Brain microvascular endothelial cell (primary cell): ENCODE data around the gene MGRN1.

Experiments used
- DNase-seq: peaks from one replicate; pipeline ENCODE4 v3.0.0-alpha.2; 2020
- H3K27ac ChIP-seq: fragments of 250-450 bp; sonication (Bioruptor Pico); 2 replicates; pipeline ENCODE4 v1.5.1; 2020; ENCODE audit warnings: mild to moderate bottlenecking, moderate library complexity
- H3K27me3 ChIP-seq: fragments of 250-450 bp; sonication (Bioruptor Pico); replicated peaks from 2 replicates; pipeline ENCODE4 v1.5.1; 2020; ENCODE audit warnings: mild to moderate bottlenecking
- H3K36me3 ChIP-seq: fragments of 250-450 bp; sonication (Bioruptor Pico); replicated peaks from 2 replicates; pipeline ENCODE4 v1.5.1; 2020; ENCODE audit warnings: mild to moderate bottlenecking
- H3K4me3 ChIP-seq: 2 replicates; pipeline ENCODE4 v1.5.1; 2011; ENCODE audit warnings: low read depth, mild to moderate bottlenecking, control low read depth, low read length, moderate library complexity
- CTCF ChIP-seq: IDR thresholded peaks from 2 replicates; pipeline ENCODE4 v1.5.1; 2011; ENCODE audit warnings: low read depth, mild to moderate bottlenecking, moderate library complexity, low read length, control low read depth, inconsistent platforms; ENCODE audit errors: missing control alignments
- in situ Hi-C: cut with HindIII; loops from 2 replicates; pipeline ENCODE4 v1.10.0; 2017; ENCODE audit warnings: low sequenced_read_pairs, low pct_ligation_motif_present

Gene MGRN1

GRCh38 chr16:4656695-4657686, 32.4 kb downstream of the MGRN1 start:
- TF ChIP-seq CTCF = no peak
- no peak overlapping the region for H3K4me3 ChIP-seq
- no peak overlapping the region for H3K27ac ChIP-seq
- peaks cover 35% of the 10 kb centered on the region for H3K36me3 ChIP-seq
- in situ Hi-C loops = no loop called here
- DNase-seq = no peak
- H3K27me3 ChIP-seq = no peaks in the 10 kb centered on the region

GRCh38 chr16:4659363-4660353, 35.0 kb downstream of the MGRN1 start:
- in situ Hi-C loops = no loop called here
- DNase-seq = no peak
- no peak for TF ChIP-seq CTCF
- H3K4me3 ChIP-seq = no peak overlapping the region
- H3K27me3 ChIP-seq = no peaks in the 10 kb centered on the region
- H3K27ac ChIP-seq = no peak overlapping the region
- peaks cover 33% of the 10 kb centered on the region for H3K36me3 ChIP-seq

- no peak overlapping the region for H3K27ac ChIP-seq
- no peak for TF ChIP-seq CTCF
- peaks cover 31% of the 10 kb centered on the region for H3K36me3 ChIP-seq
Measured at GRCh38 chr16:4660454-4661007, 35.9 kb downstream of the MGRN1 start.

GRCh38 chr16:4661661-4662060, 37.0 kb downstream of the MGRN1 start:
- Histone ChIP-seq H3K36me3 (peaks cover 38% of the 10 kb centered on the region), H3K4me3 (no peak overlapping the region), H3K27ac (no peak overlapping the region), H3K27me3 (no peaks in the 10 kb centered on the region)
- in situ Hi-C loops = no loop called here
- TF ChIP-seq CTCF = no peak
- no peak for DNase-seq

More at GRCh38 chr16:4660454-4661007, 35.9 kb downstream of the MGRN1 start:
- DNase-seq = peak; percentile 65
- no peak overlapping the region for H3K4me3 ChIP-seq
- in situ Hi-C loops = no loop called here
- no peaks in the 10 kb centered on the region for H3K27me3 ChIP-seq

- no peak overlapping the region for H3K4me3 ChIP-seq
- H3K27ac ChIP-seq = peak overlapping the region; percentile 1
- DNase-seq = peak; percentile 6
- no peak for TF ChIP-seq CTCF
- H3K36me3 ChIP-seq = peaks cover 43% of the 10 kb centered on the region
- H3K27me3 ChIP-seq = no peaks in the 10 kb centered on the region
- in situ Hi-C loops = no loop called here
Measured at GRCh38 chr16:4663465-4663776, 38.8 kb downstream of the MGRN1 start.
